Duodenal mucosa (tissue), 2 donors: ENCODE measurements around the gene COTL1.

Experiments used
- H3K27ac ChIP-seq: one replicate; pipeline ENCODE4 v1.7.0; 2013; ENCODE audit warnings: low read depth, low read length
- H3K27me3 ChIP-seq, 2 donors: one replicate each; pipeline ENCODE4 v1.7.0; 2013; ENCODE audit warnings: low read length in 2 of 2, control low read depth in 1 of 2; ENCODE audit not compliant: insufficient read depth in 2 of 2, control insufficient read depth in 1 of 2
- H3K36me3 ChIP-seq, 2 donors: one replicate each; pipeline ENCODE4 v1.7.0; 2013; ENCODE audit warnings: low read length in 2 of 2, control low read depth in 1 of 2; ENCODE audit not compliant: insufficient read depth in 2 of 2, control insufficient read depth in 1 of 2
- H3K4me1 ChIP-seq, 2 donors: one replicate each; pipeline ENCODE4 v1.7.0; 2013; ENCODE audit warnings: low read length in 2 of 2, control low read depth in 1 of 2; ENCODE audit not compliant: insufficient read depth in 2 of 2, control insufficient read depth in 1 of 2
- H3K4me3 ChIP-seq, 2 donors: one replicate each; pipeline ENCODE4 v1.7.0; 2013; ENCODE audit warnings: low read length in 2 of 2, low read depth in 1 of 2
- H3K9ac ChIP-seq, 2 donors: one replicate each; pipeline ENCODE4 v1.7.0; 2013; ENCODE audit warnings: low read length in 2 of 2, low read depth in 1 of 2
- H3K9me3 ChIP-seq, 2 donors: one replicate each; pipeline ENCODE4 v1.7.0; 2013; ENCODE audit warnings: low read length in 2 of 2, control low read depth in 1 of 2; ENCODE audit not compliant: control insufficient read depth in 1 of 2

Gene COTL1

DNA sequence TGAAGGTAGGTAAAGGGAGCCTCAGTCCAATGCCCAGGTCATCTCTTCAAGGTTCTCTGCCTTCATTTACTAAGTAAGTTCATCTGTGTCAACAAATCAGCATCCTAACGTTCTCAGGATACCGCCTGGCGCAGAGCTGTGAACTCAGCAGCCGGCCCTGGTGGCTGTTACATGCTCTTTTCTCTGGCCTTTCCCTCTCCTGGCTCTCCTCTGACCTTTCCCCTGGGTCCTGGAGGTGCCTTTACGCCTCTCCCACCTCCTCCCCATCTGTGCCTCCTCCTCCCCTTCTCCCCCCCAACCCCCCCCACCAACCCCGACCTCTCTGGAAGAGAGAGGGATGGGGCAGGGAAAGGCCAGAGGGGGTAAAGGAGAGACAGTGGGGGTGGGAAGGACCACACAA lies 19.5 kb downstream of the COTL1 start:
- H3K4me3 ChIP-seq = no peak overlapping the region
- no peaks in the 10 kb centered on the region for H3K27me3 ChIP-seq
- H3K9me3 ChIP-seq = no peaks in the 10 kb centered on the region
- no peak overlapping the region for H3K27ac ChIP-seq
- H3K9ac ChIP-seq = peak overlapping the region in 1 of 2 donors; percentile 4
- peaks cover 68 to 79% of the 10 kb centered on the region in 2 donors for H3K4me1 ChIP-seq
- H3K36me3 ChIP-seq = peaks cover 0 to 13% of the 10 kb centered on the region in 2 donors

DNA sequence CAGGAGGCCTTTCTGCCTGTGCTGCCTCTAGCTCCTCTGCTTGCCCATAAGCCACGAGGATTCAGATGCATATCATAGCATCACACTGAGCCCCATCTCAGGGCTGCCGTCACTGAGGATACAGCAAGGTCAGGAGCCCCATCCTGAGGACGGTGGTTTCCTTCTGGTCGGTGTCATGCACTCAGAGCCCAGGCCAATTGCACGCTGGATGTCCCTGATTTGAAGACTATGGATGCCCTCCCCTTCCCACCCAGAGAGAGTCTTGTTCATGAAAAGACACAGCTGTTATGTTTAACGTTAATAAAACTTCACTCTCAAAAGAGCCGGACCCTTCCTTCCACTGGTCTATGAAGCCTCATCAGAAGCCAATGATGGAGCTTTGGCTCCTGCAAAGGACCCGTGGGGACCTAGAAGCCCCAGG lies 19.9 kb downstream of the COTL1 start:
- Histone ChIP-seq H3K27ac (peak overlapping the region; percentile 41), H3K9ac (peak overlapping the region in 1 of 2 donors; percentile 4), H3K4me3 (peak overlapping the region in 1 of 2 donors; percentile 15), H3K27me3 (no peaks in the 10 kb centered on the region), H3K36me3 (peaks cover 0 to 13% of the 10 kb centered on the region in 2 donors), H3K9me3 (no peaks in the 10 kb centered on the region), H3K4me1 (peaks cover 68 to 75% of the 10 kb centered on the region in 2 donors)

DNA sequence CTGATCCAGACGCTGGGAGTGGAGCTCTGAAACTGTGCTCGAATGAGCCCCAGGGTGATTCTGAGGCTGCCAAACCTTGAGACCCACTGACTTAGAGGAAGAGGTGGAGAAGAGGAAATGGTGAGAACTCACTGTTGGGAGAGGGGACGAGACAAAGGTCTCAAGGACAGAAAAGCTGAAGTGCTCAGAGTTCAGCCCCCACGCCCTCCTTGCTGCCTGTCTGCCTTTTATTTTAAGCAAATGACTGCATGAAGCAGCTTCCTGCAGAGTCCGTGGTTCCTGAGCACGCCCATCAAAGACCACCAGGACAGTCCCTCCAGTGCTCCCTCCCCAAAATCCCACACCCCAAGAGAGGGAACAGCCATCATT lies 20.4 kb downstream of the COTL1 start:
- peak overlapping the region in 1 of 2 donors; percentile 15 for H3K4me3 ChIP-seq
- peak overlapping the region; percentile 4 to 9 for H3K9ac ChIP-seq
- no peaks in the 10 kb centered on the region for H3K9me3 ChIP-seq
- H3K27me3 ChIP-seq = no peaks in the 10 kb centered on the region
- H3K27ac ChIP-seq = peak overlapping the region; percentile 41
- H3K36me3 ChIP-seq = peaks cover 0 to 16% of the 10 kb centered on the region in 2 donors
- H3K4me1 ChIP-seq = peaks cover 68 to 71% of the 10 kb centered on the region in 2 donors

DNA sequence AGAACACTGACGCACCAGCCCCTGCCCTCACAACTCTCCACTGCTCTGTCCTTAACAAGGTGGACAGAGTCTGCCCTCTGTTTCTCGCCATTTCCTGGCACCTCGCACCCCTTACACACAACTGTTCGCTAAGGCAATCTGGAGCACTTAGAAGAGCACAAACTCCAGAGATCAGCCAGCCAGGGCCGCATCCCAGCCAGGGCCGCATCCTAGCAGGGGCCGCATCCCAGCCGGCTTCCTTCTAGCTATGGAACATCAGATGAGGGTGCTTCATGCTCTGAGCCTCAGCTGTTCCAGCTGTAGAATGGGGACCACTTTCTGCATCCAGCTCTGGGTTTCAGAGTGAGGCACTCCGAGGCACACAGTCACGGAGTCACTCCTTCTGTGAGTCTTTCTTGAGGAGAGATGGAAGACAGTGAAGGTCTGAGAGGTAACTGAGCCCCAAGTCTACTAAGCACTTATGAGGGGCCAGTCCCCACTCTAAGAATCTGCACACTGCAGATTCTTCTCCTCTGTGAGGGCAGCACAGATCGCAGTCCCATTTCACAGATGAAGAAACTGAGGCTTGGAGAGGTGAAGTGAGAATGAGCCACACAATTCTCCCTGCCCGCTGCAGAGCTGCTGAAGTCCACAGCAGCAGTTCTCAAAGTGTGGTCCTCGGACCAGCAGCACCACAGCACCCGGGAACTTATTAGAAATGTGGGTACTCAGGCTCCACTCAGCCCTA lies 20.9 kb downstream of the COTL1 start:
- H3K27me3 ChIP-seq = no peaks in the 10 kb centered on the region
- peak overlapping the region; percentile 41 for H3K27ac ChIP-seq
- no peak overlapping the region for H3K4me3 ChIP-seq
- H3K9ac ChIP-seq = peak overlapping the region; percentile 4 to 9
- H3K4me1 ChIP-seq = peaks cover 68 to 71% of the 10 kb centered on the region in 2 donors
- H3K36me3 ChIP-seq = peaks cover 0 to 16% of the 10 kb centered on the region in 2 donors
- H3K9me3 ChIP-seq = no peaks in the 10 kb centered on the region

DNA sequence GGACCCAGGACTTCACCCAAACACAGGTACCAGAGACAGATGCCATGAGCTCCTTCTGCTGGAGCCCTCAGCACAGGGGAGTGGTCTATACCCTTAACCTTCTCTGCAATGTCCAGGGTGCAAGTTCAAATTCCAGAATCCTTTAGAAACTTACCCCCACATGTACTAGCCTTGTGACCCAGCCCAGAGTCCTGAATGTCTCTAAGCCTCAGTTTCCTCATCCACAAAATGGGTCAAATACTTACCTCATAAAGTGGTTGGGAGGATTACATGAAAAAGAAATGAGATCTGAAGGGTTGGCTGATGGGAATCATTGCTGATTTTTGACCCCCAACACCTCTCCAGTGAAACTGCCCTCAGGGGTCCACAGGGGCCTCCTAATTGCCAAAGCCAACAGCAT lies 21.7 kb downstream of the COTL1 start:
- H3K27ac ChIP-seq = no peak overlapping the region
- no peaks in the 10 kb centered on the region for H3K27me3 ChIP-seq
- H3K9me3 ChIP-seq = no peaks in the 10 kb centered on the region
- H3K9ac ChIP-seq = no peak overlapping the region
- H3K4me3 ChIP-seq = peak overlapping the region; percentile 65 to 69
- H3K4me1 ChIP-seq = peaks cover 62 to 66% of the 10 kb centered on the region in 2 donors
- H3K36me3 ChIP-seq = peaks cover 0 to 16% of the 10 kb centered on the region in 2 donors

DNA sequence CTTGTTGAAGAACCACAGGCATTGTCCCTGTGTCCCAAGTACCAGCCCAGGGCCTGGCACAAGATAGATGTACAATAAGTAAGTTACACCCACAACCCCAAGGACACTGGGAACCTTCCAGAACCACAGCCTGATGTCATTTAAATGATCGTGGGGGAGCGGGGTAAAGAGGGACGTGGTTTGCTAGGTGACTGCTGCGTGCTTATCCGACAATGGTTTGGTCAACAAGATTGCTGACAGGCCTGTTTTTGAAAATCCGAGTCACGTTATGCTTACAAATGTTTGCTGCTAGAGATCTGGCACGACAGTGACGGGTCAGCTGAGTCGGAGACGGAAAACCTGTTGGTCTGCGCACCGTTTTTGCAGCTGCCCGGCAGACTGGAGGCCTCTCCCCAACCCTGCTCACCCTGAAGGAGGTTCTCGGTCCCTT lies 22.8 kb downstream of the COTL1 start:
- Histone ChIP-seq H3K9ac (peak overlapping the region; percentile 78 to 83), H3K4me1 (peaks cover 52 to 56% of the 10 kb centered on the region in 2 donors)

DNA sequence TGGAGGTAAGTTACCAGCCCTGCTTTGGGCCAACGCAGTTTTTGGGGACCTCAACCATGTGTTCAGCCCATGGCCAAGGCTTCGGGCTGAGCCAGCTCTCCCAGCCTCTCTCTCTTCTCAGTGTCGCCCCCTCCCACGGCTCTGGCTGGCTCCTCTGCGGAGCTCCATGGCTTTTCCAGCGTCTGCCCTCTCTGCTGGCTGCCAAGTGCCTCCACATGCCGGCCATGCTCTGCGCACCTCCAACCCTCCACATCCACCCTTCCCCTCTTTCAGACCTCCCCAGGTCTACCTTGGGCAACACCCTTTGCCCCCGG lies 23.2 kb downstream of the COTL1 start:
- Histone ChIP-seq H3K4me3 (peak overlapping the region; percentile 65 to 69), H3K9me3 (no peaks in the 10 kb centered on the region), H3K36me3 (peaks cover 7 to 19% of the 10 kb centered on the region in 2 donors), H3K4me1 (peaks cover 49 to 52% of the 10 kb centered on the region in 2 donors), H3K9ac (peak overlapping the region; percentile 78 to 83), H3K27ac (peak overlapping the region; percentile 84), H3K27me3 (no peaks in the 10 kb centered on the region)

More for the DNA sequence above, 22.8 kb downstream of the COTL1 start:
- Histone ChIP-seq H3K36me3 (peaks cover 3 to 16% of the 10 kb centered on the region in 2 donors), H3K9me3 (no peaks in the 10 kb centered on the region), H3K27ac (peak overlapping the region; percentile 84), H3K4me3 (peak overlapping the region; percentile 65 to 69), H3K27me3 (no peaks in the 10 kb centered on the region)

DNA sequence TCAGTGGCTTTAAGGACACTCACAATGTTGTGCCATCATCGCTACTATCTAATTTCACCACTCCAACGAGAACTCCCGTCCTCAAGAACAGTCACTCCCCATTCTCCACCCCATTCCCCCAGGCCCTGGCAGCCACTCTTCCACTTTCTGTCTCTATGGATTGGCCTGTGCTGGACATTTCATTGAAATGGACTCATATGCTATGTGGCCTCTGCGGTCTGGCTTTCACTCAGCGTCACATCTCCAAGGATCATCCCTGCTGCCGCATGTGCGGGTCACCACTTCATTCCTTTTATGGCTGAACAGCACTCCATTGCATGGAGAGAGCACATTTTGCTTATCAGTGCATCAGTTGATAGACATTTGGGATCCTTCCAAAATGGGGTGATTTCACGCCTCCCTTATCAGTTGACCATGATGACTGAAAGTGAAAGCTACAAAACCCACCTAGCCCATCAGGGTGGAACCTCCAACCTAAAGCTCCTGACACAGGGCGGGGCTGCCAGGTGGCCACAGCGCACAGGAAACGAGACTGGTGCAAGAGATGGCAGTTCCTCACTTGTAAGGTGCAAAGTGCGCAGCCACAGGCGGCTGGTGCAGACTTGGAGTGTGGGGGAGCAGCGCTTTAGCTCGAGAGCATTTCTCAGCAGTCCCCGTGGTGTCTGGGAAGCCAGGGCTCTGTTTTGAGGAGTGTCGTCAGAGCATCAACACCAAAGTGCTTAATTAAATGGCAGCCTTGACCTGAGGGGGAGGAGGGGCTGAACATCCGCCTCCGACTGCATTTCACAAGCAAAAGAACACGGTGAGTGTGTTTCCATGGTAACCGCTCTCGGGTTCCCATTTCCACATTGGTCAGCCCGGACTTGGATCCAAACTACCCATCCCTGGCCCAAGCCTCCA lies 23.8 kb downstream of the COTL1 start:
- Histone ChIP-seq H3K9me3 (no peaks in the 10 kb centered on the region), H3K27me3 (no peaks in the 10 kb centered on the region), H3K9ac (peak overlapping the region; percentile 78 to 83), H3K27ac (peak overlapping the region; percentile 84), H3K36me3 (peaks cover 12 to 25% of the 10 kb centered on the region in 2 donors), H3K4me1 (peaks cover 43 to 46% of the 10 kb centered on the region in 2 donors), H3K4me3 (peak overlapping the region; percentile 65 to 69)

DNA sequence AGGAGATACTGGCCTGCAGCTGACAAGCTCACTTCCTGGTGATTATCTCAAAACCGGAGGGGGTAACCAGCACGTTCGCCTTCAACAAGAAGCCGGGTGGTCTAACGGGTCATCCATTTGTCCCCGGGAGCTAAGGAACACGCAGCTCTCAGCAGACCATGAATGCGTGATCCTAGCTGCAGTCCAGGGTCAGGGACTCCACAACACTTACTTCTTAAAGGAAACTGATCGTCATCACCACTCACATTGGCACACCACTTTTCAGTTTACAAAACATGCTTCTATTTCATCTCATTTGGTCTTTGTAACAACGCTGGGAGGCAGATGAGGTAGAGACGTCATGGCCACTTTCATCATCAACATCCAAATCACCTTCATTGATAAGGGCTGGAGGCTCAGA lies 25.2 kb downstream of the COTL1 start:
- no peak overlapping the region for H3K27ac ChIP-seq
- peaks cover 14 to 33% of the 10 kb centered on the region in 2 donors for H3K36me3 ChIP-seq
- no peak overlapping the region for H3K9ac ChIP-seq
- H3K9me3 ChIP-seq = no peaks in the 10 kb centered on the region
- no peak overlapping the region for H3K4me3 ChIP-seq
- H3K4me1 ChIP-seq = peaks cover 36 to 37% of the 10 kb centered on the region in 2 donors
- H3K27me3 ChIP-seq = no peaks in the 10 kb centered on the region
